Keratinocyte (primary cell): Measurements from ENCODE around the gene APPL2. TPM values are rescaled to one million over a fixed set of nuclear protein-coding genes. Genes with fewer than 3 reads are reported as not detected.

Experiments
- DNase-seq: peaks from one replicate; pipeline ENCODE4 v3.0.0-alpha.2; 2011; ENCODE audit warnings: low read depth, missing footprints, low spot score
- FAIRE-seq: peaks from 2 replicates; lab custom pipeline; 2011; peaks lifted over from hg19 to GRCh38; lab: Jason Lieb, UNC
- H2AFZ ChIP-seq: 2 replicates; pipeline ENCODE4 v1.6.0; 2012; ENCODE audit warnings: low read length, control low read depth, inconsistent platforms; ENCODE audit not compliant: control insufficient read depth
- H3K27ac ChIP-seq: 2 replicates; pipeline ENCODE4 v1.5.1; 2011; ENCODE audit warnings: low read length; ENCODE audit not compliant: control insufficient read depth, insufficient read depth
- H3K27me3 ChIP-seq: 3 replicates; pipeline ENCODE4 v1.6.0; 2011; ENCODE audit warnings: low read length; ENCODE audit not compliant: control insufficient read depth, insufficient read depth; ENCODE audit errors: extremely low read depth
- H3K36me3 ChIP-seq, 2 experiments: 2 replicates in 1 of 2; 3 replicates in 1 of 2; pipeline ENCODE4 v1.5.1; 2011; ENCODE audit warnings: low read length in 2 of 2, mild to moderate bottlenecking in 1 of 2; ENCODE audit not compliant: control insufficient read depth in 2 of 2, insufficient read depth in 2 of 2; ENCODE audit errors: extremely low read depth in 1 of 2
- H3K4me1 ChIP-seq: 3 replicates; pipeline ENCODE4 v1.5.1; 2011; ENCODE audit warnings: low read length; ENCODE audit not compliant: control insufficient read depth, insufficient read depth; ENCODE audit errors: extremely low read depth
- H3K4me2 ChIP-seq: 3 replicates; pipeline ENCODE4 v1.6.0; 2011; ENCODE audit warnings: low read depth, low read length; ENCODE audit not compliant: control insufficient read depth, insufficient read depth; ENCODE audit errors: extremely low read depth
- H3K4me3 ChIP-seq, 3 experiments: fragments of 200-600 bp in 1 of 3; sonication (generic) in 1 of 3; 2 replicates in 2 of 3; 3 replicates in 1 of 3; pipeline ENCODE4 v1.5.1; 2011 to 2016; ENCODE audit warnings: low read length in 3 of 3, mild to moderate bottlenecking in 3 of 3, control low read depth in 2 of 3, inconsistent platforms in 1 of 3, low read depth in 1 of 3, mixed read lengths in 1 of 3, mixed run types in 1 of 3, moderate library complexity in 1 of 3; ENCODE audit not compliant: control insufficient read depth in 2 of 3, insufficient read depth in 2 of 3; ENCODE audit errors: extremely low read depth in 1 of 3
- H3K79me2 ChIP-seq: 2 replicates; pipeline ENCODE4 v1.6.0; 2012; ENCODE audit warnings: low read length; ENCODE audit not compliant: control insufficient read depth, insufficient read depth
- H3K9ac ChIP-seq: 3 replicates; pipeline ENCODE4 v1.6.0; 2011; ENCODE audit warnings: low read length; ENCODE audit not compliant: control insufficient read depth, insufficient read depth; ENCODE audit errors: extremely low read depth
- H3K9me1 ChIP-seq: 3 replicates; pipeline ENCODE4 v1.6.0; 2011; ENCODE audit warnings: low read length; ENCODE audit not compliant: control insufficient read depth, insufficient read depth; ENCODE audit errors: extremely low read depth
- H3K9me3 ChIP-seq: 2 replicates; pipeline ENCODE4 v1.5.1; 2012; ENCODE audit warnings: low read depth, low read length; ENCODE audit not compliant: control insufficient read depth
- H4K20me1 ChIP-seq: 3 replicates; pipeline ENCODE4 v1.6.0; 2011; ENCODE audit warnings: low read length; ENCODE audit not compliant: control insufficient read depth, insufficient read depth; ENCODE audit errors: extremely low read depth
- EZH2 ChIP-seq: IDR thresholded peaks from one replicate; pipeline ENCODE4 v1.6.1; 2012; ENCODE audit warnings: inconsistent platforms, mild to moderate bottlenecking, low read length, moderate library complexity
- dilution Hi-C: fragments of 300-500 bp; cut with MboI; formaldehyde crosslinking; loops from one replicate; pipeline ENCODE4 v1.7.0; 2020; ENCODE audit warnings: low sequenced_read_pairs; ENCODE audit not compliant: extremely low pct_ligation_motif_present
- polyA plus RNA-seq, 5 experiments: library from polyadenylated mRNA; depleted of rRNA in 3 of 5; stranded (reverse) in 3 of 5; stranded (forward) in 1 of 5; unstranded in 1 of 5; fragments of >200 nt; gene quantifications; 1 replicate in 1 of 5; 2 replicates in 3 of 5; 3 replicates in 1 of 5; pipeline versions ENCODE4 v1.2.1 to v1.2.3, GENCODE V29; 2011 to 2012; ENCODE audit warnings: missing spikeins in 2 of 5, low read depth in 1 of 5, low replicate concordance in 1 of 5
- TF ChIP-seq, protein P1 (sequence below), 3 experiments: IDR thresholded peaks in 1 of 3; conservative IDR thresholded peaks in 1 of 3; optimal IDR thresholded peaks in 1 of 3; 2 replicates in 2 of 3; 3 replicates in 1 of 3; pipeline versions ENCODE3 to v1.5.1; 2011; ENCODE audit warnings: low read length in 3 of 3, mild to moderate bottlenecking in 3 of 3, moderate library complexity in 2 of 3, control low read depth in 1 of 3, inconsistent platforms in 1 of 3; ENCODE audit not compliant: insufficient read depth in 2 of 3; ENCODE audit errors: extremely low read depth in 1 of 3

Gene APPL2
- polyA plus RNA-seq, 1 donor (not counting 4 experiments of a cell fraction or from before 2014, with no cell fraction given), result 26.1 TPM

DNA sequence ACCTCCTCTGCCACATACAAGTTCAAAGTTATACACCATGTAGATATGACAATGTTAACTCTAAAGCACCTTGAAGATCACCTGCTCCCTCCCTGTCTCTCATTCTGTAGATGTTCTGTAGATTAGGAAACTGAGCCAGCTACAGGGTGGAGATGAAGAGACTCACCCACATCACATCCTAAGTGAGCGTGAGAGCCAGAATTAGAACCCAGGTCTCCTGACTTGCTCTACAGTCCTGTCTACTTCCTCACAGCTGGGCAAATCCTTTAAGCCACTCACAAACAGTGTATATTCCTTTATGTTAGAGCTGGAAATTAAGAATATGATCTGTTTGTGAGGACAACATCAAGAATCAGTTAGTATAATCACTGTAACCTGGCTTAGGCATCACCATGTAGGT is 1.8 kb downstream of the APPL2 start:
- Histone ChIP-seq H3K36me3 (peaks cover 5 to 8% of the 10 kb centered on the region in 2 experiments), H4K20me1 (no peaks in the 10 kb centered on the region), H3K79me2 (peaks cover 22% of the 10 kb centered on the region), H2AFZ (no peak overlapping the region), H3K9ac (no peak overlapping the region), H3K4me2 (peak overlapping the region; percentile 79), H3K4me1 (peaks cover 18% of the 10 kb centered on the region), H3K27me3 (no peaks in the 10 kb centered on the region), H3K4me3 (no peak overlapping the region), H3K9me3 (no peaks in the 10 kb centered on the region), H3K9me1 (peaks cover 2% of the 10 kb centered on the region), H3K27ac (no peak overlapping the region)
- dilution Hi-C loops, result no loop called here
- DNase-seq (no peak), FAIRE-seq (no peak)
- TF ChIP-seq, protein P1, sequence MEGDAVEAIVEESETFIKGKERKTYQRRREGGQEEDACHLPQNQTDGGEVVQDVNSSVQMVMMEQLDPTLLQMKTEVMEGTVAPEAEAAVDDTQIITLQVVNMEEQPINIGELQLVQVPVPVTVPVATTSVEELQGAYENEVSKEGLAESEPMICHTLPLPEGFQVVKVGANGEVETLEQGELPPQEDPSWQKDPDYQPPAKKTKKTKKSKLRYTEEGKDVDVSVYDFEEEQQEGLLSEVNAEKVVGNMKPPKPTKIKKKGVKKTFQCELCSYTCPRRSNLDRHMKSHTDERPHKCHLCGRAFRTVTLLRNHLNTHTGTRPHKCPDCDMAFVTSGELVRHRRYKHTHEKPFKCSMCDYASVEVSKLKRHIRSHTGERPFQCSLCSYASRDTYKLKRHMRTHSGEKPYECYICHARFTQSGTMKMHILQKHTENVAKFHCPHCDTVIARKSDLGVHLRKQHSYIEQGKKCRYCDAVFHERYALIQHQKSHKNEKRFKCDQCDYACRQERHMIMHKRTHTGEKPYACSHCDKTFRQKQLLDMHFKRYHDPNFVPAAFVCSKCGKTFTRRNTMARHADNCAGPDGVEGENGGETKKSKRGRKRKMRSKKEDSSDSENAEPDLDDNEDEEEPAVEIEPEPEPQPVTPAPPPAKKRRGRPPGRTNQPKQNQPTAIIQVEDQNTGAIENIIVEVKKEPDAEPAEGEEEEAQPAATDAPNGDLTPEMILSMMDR (optimal IDR thresholded peaks at IDR 0.05 in 1 of 3, IDR thresholded peaks at IDR 0.05 in 1 of 3, conservative IDR thresholded peaks at IDR 0.05 in 1 of 3; ENCODE audit: extremely low read depth in 1 of 3, insufficient read depth in 2 of 3, low read length in 3 of 3), result no peak
- TF ChIP-seq EZH2, result no peak

DNA sequence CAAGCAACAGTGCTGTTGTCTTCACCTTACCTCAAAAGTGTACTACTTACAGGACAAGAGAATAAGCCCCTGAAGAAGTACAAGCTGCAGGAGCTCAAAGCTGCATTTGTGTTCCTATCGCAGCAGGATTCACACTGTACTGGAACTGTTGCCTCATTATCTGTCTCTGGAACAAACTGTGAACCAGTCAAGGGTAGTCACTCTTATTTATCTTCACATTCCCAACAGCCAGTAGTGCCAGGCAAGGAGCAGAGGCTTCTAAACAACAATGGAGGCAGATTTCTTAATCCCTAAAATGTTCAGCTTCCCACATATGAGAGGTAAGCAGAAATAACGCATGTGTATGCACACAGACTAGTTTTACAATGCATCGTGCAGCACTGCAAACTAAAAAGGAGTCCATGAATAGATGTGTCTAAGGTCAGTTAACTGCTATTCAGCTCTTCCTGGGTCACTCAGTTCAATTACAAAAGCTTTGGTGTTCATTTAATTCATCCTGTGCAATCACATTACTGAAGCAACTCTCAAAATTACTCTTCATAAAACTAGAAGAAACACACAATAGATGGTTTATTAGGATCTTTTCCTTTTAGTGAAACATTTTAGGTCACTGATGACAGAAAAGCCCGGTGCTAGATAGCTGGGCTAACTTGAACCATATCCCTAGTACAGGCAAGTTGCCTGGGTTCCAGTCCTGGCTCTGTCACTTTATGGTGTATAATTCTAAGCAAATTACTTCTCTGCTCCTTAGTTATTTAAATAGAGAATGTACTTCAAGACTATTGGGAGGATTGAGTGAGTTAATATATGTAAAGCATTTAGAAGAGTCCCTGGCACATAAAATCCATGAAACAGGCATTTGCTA is 2.7 kb downstream of the APPL2 start:
- dilution Hi-C loops, result no loop called here
- H3K9me1 ChIP-seq, result peaks cover 2% of the 10 kb centered on the region
- peaks cover 18% of the 10 kb centered on the region for H3K4me1 ChIP-seq
- no peak for DNase-seq
- FAIRE-seq, result no peak
- no peak overlapping the region for H2AFZ ChIP-seq
- H3K36me3 ChIP-seq, result peaks cover 5 to 10% of the 10 kb centered on the region in 2 experiments
- no peaks in the 10 kb centered on the region for H3K27me3 ChIP-seq
- H4K20me1 ChIP-seq, result no peaks in the 10 kb centered on the region
- TF ChIP-seq, protein P1 (optimal IDR thresholded peaks at IDR 0.05 in 1 of 3, IDR thresholded peaks at IDR 0.05 in 1 of 3, conservative IDR thresholded peaks at IDR 0.05 in 1 of 3; ENCODE audit: extremely low read depth in 1 of 3, insufficient read depth in 2 of 3, low read length in 3 of 3), result no peak
- H3K4me2 ChIP-seq, result no peak overlapping the region
- H3K4me3 ChIP-seq, result no peak overlapping the region
- no peaks in the 10 kb centered on the region for H3K9me3 ChIP-seq
- H3K79me2 ChIP-seq, result peaks cover 22% of the 10 kb centered on the region
- no peak overlapping the region for H3K27ac ChIP-seq
- no peak overlapping the region for H3K9ac ChIP-seq
